GM18907 (cell line): ENCODE results near the gene SEC23B.
"Not testable (repeated sequence)": the region's sequence is repeated elsewhere in the genome, so short reads cannot be mapped to it uniquely, and the experiment has no call there.

ENCODE experiments used
- ATAC-seq: cut with Tn5 transposase; IDR thresholded peaks from one replicate; pipeline ENCODE4 v1.9.1; 2021; ENCODE audit warnings: mild to moderate bottlenecking, moderate library complexity; ENCODE audit not compliant: unreplicated experiment

Gene SEC23B

GRCh38 chr20:18507218-18508191 is at the start of gene SEC23B:
Gene SEC23B, plus strand, starts transcription at chr20:18507940. Its CDS starts 2,896 bp downstream, at chr20:18510836.
- ATAC-seq, result peak; percentile 97

GRCh38 chr20:18465536-18466200 is 42.1 kb upstream of the SEC23B start:
- peak; percentile 46 for ATAC-seq

GRCh38 chr20:18466574-18466893 is 41.2 kb upstream of the SEC23B start:
- peak; percentile 33 for ATAC-seq

GRCh38 chr20:18466894-18467730 is 40.6 kb upstream of the SEC23B start, which contains the start of the genes DZANK1 and POLR3F:
Gene DZANK1, minus strand, starts transcription at chr20:18467030. Its CDS starts 1,672 bp downstream, at chr20:18465358.
Gene POLR3F, plus strand, starts transcription at chr20:18467390. Its CDS starts 117 bp downstream, at chr20:18467507.
- peak; percentile 93 for ATAC-seq

- ATAC-seq, result no peak
Observed at GRCh38 chr20:18477218-18477617, 30.5 kb upstream of the SEC23B start.

DNA sequence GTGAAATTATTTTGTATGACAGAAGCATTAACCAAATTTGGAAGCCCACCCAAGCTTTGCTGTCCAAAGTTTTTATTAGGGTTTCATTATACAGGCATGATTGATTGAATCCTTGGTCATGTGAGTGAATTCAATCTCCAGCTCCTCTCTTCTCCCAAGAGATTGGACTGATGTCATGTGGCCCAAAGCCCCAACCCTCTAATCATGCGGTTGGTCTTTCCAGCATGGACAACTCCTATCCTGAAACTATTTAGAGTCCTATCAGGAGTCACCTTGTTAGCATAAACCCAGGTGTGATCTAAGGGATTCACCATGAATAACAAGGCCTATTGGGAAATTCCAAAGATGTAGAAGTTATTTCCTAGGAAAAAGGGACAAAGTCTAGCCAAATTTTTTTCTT is 29.9 kb upstream of the SEC23B start:
- no peak for ATAC-seq

- no peak for ATAC-seq
Observed at GRCh38 chr20:18481596-18481995, 26.1 kb upstream of the SEC23B start.

GRCh38 chr20:18488301-18488700 is 19.4 kb upstream of the SEC23B start:
- ATAC-seq, result no peak

- no peak for ATAC-seq
Observed at GRCh38 chr20:18496042-18496441, 11.7 kb upstream of the SEC23B start.

- peak; percentile 99 for ATAC-seq
Observed at GRCh38 chr20:18496740-18497592, 10.8 kb upstream of the SEC23B start, which contains the start of gene RBBP9. Gene RBBP9, minus strand, starts transcription at chr20:18497225. Its CDS starts 58 bp downstream, at chr20:18497167.

DNA sequence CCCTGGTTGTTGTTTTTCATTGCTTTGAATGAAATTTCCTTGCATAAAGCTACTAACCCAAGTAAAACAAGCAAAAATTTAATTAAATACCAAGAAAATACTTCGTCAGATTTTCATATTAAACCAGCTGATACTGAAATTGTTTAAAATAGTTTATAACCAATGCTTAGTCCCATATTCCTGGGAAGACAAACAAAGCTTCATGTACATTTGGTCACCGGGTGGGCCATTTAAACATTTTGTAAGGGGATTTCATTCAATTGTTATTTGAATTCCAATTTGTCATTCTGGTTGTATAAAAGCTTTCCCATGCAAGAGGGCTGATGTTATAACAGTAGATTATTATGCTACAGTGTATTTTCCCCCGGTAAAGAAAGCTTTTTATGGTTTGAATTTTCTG is 10.1 kb upstream of the SEC23B start:
- ATAC-seq, result no peak

GRCh38 chr20:18501672-18502071 is 6.1 kb upstream of the SEC23B start:
- not testable (repeated sequence) for ATAC-seq

DNA sequence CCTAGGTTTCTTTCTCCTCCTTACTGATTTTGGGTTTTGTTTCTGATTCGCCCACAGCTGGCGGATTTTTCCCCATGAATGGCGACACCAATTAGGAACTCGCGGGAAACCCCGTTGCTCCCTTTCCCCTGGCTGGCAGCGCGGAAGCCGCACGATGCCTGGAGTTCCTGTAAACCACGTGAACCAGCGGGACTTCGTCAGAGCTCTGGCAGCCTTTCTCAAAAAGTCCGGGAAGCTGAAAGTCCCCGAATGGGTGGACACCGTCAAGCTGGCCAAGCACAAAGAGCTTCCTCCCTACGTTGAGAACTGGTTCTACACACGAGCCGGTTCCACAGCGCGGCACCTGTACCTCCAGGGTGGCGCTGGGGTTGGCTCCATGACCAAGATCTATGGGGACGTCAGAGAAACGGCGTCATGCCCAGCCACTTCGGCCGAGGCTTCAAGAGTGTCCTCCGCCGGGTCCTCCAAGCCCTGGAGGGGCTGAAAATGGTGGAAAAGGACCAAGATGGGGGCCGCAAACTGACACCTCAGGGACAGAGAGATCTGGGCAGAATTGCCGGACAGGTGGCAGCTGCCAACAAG is 3.2 kb upstream of the SEC23B start:
- no peak for ATAC-seq

GRCh38 chr20:18506744-18507143 is 996 bp upstream of the SEC23B start:
- ATAC-seq, result no peak

DNA sequence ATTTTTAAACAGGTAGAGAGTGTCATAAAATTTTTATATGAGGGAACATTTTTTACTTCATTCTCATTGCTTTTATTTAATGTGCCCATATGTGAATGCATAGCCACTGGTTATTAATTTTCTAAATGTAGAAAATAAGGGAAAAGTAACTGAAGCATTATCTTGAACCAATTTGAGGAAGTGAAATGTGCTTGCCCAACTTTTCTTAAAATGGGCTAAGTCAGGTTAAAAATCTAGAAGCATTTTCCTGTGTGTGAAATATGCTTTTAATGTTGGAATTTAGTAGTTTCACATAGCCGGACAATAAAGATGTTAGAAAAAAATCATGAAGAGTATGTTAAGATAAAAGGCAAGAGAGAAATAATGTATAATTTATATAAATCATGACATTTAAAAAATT is 3.8 kb downstream of the SEC23B start:
- ATAC-seq, result no peak

GRCh38 chr20:18513208-18513607 is 5.5 kb downstream of the SEC23B start:
- ATAC-seq, result no peak

DNA sequence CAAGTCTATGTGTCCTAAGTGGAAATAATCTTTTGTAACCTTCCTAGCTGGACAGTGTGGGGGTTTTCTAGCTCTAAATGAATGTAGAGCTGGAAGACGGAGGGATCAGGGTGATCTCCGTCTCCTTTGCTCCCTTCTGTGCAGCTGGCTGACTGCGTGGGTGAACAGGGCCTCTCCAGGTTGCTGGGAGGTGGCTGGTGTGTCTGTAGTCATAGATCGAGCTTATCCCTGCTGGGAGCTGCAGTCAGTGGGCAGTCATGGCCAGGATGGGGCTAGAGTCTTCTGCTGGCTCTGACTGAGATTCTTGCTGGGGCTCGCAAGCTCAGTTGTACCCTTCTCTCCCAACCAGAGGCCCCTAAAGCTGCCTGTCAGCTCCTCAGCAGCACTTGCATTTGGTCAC is 6.4 kb downstream of the SEC23B start:
- no peak for ATAC-seq

DNA sequence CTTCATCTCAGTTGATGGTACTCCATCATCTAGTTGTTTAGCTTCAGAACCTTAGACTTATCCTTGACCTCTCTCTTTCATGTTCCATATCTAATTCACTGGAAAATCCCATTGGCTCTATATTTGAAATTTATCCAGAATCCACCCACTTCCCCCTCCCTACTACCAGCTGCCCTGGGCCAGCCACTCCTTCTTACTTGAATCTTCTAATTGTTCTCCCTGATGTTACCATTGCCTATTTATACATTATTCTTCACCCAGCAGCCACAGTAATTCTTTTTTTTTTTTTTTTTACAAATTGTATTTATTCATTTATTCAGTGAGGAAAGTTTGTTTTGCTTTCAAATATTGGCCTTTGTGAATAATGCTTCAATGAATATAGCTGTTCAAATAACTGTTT is 8.2 kb downstream of the SEC23B start:
- ATAC-seq, result no peak

- not testable (repeated sequence) for ATAC-seq
Observed at GRCh38 chr20:18522066-18522465, 14.3 kb downstream of the SEC23B start.

DNA sequence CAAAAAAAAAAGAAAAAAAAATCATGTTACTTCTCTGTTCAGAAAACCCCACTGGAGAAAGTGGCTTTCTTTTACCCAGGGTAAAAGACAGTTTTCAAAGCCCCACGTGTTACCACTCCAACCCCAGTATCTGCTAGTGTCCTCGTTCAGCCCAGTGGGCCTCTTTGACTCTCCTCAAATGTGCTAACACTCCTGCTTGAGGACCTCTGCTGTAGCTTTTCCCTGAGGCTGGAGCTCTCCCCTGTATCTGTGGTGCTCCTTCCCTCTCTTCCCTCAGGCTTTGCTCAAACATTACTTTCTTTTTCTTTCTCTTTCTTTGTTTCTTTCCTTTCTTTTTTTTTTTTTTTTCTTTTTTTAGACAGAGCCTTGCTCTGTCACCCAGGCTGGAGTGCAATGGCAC is 15.3 kb downstream of the SEC23B start:
- no peak for ATAC-seq
